GM15510 (cell line): Measurements from ENCODE around the gene ADGRL3.

ENCODE experiments used
- POLR2A ChIP-seq: IDR thresholded peaks from 3 replicates; pipeline ENCODE4 v1.6.1; 2011; ENCODE audit warnings: borderline replicate concordance; ENCODE audit not compliant: insufficient read length; ENCODE audit errors: extremely low read depth

ADGRL3 gene

DNA sequence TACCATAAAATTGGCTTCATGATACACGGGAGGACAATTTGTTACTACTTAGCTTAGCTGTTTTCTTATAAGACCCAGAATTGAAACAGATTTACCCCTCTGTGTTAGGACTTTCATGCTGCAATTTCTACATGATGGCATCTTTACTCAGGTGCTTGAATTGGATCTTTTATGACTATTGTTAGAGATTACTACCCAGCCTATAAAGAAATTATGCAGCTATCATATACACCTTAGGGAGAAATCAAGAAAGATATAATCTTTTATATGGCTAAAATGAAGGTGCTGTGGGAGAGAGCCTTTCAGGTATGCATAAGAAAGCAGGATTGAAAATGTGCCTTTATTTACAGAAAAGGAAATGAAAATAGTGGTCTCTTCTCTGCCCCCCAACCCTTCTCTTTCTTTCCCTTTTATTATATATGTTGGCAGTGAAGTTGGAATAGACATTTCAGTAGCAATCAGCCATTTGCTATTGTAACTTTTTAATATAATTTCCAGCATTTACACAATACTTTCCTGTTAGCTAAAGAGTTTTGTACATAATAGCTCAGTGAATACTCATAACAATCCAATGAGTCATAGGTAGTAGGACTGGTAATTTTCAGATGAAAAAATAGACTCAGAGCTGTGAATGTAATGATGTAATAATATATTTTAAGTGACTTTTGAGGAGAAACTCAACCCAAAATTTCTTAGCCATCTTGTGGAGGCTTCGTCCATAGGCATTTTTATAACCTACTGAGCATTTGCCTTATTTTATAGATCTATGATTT lies 311.8 kb downstream of the ADGRL3 start:
- no peak for TF ChIP-seq POLR2A

- TF ChIP-seq POLR2A, result no peak
Observed at GRCh38 chr4:61514991-61515390, 314.9 kb downstream of the ADGRL3 start.

DNA sequence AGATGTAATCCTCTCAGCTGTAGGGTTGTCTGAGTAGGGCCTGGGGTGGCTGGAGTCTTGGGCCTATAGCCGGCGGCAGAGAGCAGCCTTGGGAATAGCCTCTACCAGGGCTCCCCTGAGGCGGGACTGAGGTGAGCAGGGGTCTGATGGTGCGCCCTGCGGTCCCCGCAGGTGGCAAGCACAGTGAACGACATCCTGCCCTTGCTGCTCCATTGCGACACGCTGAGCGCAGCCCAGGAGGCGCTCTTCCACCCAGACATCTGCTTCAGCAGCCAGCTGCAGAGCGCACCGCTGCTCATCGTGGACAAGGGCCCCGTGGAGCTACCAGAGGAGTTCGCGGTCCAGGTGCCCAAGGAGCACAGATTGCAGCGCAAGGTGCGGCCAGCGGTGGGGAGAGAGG lies 317.0 kb downstream of the ADGRL3 start:
- TF ChIP-seq POLR2A, result no peak

- no peak for TF ChIP-seq POLR2A
Observed at GRCh38 chr4:61520166-61520565, 320.0 kb downstream of the ADGRL3 start.

DNA sequence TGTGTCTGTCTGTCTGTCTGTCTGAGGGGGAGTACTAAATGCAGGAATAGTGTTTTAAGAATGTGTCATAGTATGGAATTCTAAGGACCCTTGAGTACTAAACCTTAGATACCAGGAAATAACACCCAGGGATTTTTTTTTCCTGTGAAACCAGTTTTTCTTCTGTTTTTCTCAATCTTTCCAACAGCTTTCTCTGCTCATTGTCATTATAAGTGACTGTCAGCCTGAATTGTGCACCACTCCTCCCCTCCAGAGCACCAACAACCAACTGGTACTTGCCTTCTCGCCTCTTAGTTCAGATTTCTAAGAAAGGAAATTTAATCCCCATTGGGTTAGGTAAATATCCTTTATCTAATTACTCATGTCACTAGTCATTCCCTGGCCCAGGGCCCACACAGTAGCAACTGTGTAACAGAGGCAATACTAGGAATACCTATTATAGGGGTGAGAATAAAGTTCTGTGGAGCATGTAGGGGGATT lies 320.6 kb downstream of the ADGRL3 start:
- TF ChIP-seq POLR2A, result no peak

DNA sequence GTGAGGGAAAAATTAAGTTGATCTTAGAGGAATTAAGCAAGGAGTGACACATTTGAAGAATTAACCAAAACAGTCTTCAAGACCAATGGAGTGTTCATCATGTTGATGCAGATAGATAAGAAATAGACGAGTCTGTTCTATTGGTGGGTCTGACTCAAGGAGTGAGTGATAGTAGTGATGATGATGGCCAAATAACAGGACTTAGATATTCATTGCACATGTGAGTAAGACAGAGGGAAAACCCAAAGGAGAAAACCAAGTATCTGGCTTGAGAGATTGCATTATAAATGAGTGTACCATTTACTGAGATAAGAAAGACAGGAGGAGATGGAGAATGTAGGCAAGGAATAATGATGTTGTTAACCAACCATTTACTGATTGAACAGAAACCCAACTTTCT lies 321.3 kb downstream of the ADGRL3 start:
- TF ChIP-seq POLR2A, result no peak

DNA sequence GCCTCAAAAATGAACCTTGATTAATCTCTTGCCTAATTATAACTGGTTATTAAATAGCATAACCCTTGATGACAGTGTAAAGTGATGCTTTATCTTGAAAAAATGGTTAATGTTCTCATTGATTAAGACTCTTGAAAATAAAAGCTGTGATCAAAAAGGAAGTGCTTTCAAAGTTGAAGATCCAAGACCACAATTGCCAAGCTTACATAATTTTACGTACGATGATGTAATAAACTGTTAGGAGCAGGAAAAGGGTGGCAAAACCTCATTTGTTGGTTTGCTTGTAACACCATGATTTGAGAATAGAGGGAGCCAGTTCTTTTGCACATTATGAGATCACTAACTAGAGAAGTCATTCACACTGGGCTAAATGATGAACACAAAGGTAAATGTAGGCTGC lies 322.2 kb downstream of the ADGRL3 start:
- no peak for TF ChIP-seq POLR2A

GRCh38 chr4:61527888-61528287 lies 327.8 kb downstream of the ADGRL3 start:
- TF ChIP-seq POLR2A, result no peak

DNA sequence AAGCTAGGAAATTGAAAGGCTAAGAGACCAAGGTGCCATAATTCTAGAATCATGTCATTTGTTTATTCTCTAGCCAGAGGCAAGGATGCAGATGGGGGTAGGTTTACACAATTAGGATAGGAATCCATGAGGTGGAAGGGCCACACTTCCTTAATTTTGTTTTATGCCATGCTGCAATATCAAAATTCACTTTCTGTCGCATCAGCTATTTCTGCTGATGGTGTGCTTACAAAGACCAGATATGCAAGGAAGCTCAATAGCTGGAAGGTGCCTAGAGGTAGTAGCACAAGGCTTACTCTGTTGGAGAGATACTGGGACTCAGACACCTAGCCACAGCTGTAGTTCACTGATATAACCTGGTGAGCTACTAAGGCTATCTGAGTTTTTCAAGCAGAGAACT lies 328.5 kb downstream of the ADGRL3 start:
- TF ChIP-seq POLR2A, result no peak

GRCh38 chr4:61531188-61531587 lies 331.1 kb downstream of the ADGRL3 start:
- TF ChIP-seq POLR2A, result no peak

DNA sequence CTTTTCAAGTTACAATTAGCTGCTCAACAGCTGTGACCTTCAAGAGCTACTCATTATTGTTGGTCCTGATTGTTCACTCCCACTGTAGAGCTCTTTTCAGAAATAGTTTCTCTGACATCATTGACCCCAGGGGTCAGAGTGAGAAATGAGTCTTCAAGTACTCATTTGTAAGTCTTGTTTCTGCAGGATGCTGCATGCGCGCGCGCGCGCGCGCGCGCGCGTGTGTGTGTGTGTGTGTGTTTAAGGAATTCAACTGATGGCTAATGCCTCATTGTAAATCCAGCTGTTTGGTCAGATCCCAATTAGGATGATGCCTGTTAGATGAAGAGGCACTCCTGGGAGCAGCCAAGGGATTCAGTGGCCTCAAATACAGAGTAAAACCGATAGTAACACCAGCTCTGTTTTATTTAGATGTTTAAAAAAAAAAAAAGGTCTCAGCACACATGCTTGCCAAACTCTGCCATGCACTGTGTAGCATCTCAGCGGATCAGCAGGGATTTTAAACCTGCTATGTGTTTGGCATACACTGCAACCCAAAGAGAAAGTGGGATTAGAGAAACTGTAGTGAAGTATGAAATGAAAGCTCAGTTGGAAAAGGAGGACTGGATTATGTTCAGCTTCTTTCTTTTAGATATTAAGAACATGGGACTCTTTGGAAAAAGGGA lies 332.3 kb downstream of the ADGRL3 start:
- no peak for TF ChIP-seq POLR2A

DNA sequence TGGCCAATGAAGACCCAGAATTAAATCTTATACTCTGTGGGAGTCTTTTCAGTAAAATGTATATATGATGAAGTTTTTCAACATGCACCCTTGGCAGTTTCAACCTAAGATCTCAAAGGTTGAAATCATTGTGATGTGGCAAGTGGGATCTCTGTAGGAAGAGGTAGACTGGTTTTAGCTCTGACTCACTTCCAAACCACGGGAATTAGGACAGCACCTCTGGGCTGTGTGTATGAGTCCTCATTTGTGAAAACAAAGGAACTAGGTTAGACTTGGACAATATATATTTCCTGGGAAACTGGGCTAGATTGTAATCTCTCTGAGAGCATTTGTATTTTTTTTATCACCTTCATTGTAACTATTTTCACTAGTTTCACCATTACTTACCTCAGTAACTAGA lies 333.0 kb downstream of the ADGRL3 start:
- TF ChIP-seq POLR2A, result no peak

DNA sequence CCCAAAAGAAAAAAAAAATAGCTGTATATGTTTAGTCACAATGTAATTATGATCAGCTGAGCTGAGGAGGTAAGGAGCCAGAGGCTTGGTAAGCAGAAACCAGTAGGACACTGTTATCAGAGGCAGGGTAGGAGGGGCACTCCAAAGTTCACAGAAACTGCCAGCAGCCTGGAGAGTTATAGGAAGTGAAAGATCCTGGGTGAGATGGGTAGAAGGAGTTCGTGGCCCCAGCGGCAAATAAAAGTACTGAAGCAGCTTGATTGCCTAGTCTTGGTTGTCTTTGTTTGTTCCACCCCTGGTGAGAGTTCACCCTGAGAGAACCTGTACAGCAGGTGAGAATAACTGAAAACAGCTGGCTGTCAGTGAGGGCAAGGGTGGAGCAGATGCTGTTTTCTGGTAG lies 340.8 kb downstream of the ADGRL3 start:
- no peak for TF ChIP-seq POLR2A

- no peak for TF ChIP-seq POLR2A
Observed at GRCh38 chr4:61541459-61541858, 341.3 kb downstream of the ADGRL3 start.

DNA sequence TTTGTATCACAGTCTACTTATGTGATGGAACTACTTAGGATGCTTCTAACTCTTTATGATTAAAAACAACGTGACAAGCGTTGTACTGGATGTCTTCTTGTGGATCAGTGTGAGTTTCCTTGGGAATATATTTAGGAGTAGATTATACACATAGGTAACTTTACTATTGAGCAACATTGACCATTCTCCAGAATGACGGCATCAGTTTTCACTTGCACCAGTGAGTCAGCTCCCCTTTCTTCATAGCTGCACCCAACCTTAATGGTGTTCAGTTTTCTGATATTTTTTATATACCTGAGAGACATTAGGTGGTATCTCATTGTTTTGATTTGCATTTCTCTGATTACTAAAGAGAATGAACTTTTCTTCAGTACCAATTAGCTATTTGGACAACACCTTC lies 343.9 kb downstream of the ADGRL3 start:
- TF ChIP-seq POLR2A, result no peak

DNA sequence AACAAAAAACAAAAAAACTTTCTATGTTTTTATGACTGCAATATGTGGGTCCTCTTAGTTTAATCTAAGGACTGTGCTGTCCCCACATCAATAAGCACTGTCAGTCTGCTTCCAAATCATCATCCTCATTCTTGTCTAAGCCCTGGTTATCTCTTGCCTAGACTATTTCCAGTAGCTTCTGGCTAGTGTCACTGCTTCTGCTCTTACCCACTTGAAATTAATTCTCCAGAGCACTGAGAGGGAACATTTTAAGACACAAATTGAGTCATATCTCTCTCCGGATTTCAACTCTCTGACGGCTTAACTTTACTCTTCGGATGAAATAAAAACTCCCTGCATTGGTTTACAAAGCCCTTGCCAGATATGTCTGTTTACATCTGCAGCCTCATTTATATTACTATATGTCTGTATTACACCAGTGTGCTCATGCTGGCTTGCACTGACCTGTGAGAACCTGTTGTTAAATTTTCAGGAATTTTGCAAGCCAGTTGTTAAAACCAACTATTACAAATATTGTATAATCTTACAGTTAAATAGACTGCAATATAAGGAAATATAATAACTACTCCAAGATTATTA lies 345.9 kb downstream of the ADGRL3 start:
- TF ChIP-seq POLR2A, result no peak

GRCh38 chr4:61549336-61549735 lies 349.2 kb downstream of the ADGRL3 start:
- no peak for TF ChIP-seq POLR2A

- no peak for TF ChIP-seq POLR2A
Observed at GRCh38 chr4:61553557-61554125, 353.5 kb downstream of the ADGRL3 start.
